ENCODE data around the gene MACROD2.

MACROD2 gene

DNA sequence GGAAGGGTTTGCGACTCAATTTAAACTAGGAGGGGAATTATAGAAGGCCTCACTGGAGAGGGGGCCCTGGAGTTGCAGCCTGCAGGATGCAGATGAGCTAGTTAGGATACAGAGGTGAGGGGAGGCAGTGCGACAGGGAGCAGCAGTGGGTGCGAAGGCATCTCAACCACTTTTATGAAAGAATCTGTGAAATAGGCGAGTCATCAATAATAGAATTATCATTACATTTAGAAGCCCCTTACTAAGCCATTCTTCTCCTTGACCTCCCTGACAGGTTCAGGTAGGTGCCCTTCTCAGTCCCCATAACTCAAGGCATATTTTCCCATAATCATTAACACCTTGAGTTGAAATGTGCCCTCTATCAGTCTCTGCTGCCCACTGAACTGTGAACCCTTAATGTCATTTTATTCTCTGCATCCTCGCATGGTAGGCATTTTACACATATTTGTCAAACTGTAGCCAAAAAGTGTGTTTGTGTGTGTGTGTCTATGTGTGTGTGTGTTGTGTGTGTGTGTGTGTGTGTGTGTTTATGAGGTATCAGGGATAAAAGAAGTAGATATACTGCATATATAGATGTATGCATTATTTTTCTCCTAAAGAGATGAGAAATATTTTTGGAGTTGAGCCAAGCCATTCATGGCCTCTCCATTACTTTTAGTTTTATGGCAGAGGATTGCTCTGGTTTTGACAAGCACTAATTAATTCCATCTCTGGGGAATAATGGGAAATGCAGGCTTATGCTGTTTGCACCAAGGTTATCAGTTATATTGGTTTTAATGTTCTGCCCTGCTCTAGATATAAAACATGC lies 1679.1 kb downstream of the MACROD2 start:
- DNase-seq = no peak

DNA sequence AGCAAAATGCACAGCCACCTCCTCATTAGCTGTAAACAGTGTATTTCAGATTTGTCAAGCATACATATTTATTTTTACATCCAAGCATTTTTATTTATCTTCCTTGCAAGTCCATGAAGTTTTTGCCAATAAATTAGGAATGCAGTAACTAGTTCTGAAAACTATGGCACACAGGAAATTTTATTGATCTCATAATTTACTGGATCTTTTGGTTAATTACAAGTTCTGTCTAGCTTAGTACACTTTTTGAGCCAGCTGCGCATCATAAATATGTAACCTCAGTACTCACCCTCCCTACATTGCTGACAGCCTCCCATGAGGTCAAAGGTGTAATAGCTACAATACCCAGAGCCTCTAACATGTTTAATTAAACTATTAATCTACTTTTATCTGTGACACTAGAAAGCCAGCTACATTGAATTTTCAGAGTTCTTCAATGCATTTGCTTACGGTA lies 1679.8 kb downstream of the MACROD2 start:
- DNase-seq = no peak

DNA sequence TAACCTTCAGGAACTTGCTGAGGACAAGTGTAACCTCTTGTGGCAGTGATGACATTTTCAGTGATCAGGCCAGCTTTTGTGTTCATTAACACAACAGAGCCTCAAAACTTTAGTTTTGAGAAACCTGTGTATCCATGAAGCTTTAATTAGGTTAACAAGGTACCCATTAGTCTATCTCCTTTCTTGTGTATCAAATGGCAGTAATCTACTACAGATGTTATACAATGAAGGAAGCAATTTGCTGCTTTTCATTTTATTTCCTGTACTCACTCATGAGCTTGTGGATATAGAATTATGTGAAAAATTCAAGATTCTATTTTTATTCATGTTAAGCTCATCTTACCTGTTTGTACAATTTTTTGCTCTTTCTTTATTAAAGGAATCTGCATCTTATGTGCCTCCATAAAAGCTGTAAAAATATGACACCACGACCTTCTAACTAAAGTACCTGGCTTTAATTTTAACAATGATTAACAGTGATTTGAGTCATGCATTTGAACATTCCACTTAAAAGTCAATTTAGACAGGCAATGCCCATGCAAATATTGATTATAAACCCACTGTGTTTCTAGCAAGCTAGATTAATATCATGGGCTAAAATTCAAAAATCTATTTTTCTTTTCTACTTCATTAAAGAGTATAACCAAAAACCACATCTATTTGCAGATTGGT lies 1680.6 kb downstream of the MACROD2 start:
- no peak for DNase-seq

DNA sequence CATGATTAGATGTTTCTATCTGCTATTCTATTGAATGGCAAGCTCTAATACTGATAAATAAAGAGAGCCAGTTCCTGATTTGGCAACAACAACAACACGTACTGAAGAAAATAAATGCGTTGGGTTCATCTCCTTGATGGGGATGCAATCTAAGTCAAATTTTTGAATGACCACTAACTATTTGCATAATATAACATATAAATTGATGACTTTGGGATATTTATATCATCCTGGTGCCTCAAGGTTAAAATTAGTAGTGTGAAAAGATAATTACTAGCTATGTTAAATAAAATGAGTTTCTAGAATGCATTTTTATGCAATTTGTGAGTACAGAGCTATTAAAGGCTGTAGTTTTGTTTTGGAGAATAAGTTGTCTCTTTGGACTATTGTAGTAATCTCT lies 1681.5 kb downstream of the MACROD2 start:
- DNase-seq = no peak

DNA sequence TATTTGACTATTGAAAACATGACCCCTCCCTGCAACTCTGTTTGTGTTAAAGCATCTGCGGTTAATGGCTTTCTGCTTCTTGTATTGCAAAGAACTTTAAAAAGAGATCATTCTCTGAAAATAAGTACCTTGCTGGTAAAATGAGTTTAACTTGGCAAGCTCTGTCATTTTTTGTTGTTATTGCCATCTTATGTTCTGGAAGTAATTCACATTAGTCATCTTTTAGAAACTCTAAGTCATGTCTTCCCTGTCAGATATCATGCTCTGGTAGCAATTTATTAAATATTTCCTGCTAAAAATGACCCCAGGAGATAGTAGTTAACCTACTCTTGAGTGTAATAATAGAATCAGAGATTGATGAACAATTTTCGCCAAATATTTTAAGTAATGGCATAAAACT lies 1687.4 kb downstream of the MACROD2 start:
- no peak for DNase-seq

DNA sequence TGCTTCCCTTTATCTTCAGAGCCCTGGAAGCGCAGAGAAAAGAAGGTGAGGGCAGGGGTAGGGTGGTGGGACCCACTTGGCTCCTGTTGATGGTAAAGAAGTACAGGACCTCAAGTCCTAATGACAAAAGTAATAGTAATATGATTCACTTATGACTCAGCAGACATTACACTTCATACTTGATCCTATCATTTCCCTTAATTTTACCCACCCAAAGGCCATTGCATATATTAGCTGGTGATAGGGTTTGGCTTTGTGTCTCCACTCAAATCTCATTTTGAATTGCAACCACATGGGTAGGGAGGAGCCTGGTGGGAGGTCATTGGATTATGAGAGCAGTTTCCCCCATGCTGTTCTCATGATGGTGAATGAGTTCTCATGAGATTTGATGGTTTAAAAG lies 1697.3 kb downstream of the MACROD2 start:
- no peak for DNase-seq

DNA sequence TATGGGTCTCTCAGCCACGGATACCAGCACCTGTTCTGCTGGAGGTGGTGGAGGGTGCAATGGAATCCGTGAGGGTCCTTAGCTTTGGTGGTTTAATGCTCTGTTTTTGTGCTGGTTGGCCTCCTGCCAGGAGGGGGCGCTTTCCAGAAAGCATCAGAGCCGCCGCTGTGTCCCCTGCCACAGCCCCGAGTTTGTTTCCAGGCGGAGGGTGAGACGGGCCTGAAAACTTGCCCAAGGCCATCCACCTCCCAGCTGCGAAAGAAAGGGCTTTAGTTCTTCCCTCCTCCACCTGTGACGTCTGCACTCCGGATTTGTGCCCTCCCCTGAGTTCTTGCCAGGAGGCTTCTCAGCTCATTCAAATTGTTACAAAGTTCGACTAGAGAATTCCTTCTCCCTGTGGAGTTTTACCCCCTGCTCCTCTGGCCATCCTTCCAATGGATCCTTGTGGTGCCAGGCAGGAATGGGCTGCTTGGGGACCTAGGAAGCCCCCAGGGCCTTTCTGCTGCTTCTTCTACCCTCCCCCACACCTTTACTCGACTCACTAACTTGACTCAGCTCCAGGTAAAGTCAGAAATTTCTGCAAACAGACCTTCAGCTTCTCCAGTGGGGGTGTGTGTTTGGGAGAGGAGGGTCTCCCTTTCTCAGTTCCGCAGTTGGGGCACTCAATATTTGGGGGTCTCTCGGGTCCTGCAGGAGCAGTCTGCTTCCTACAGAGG lies 1704.3 kb downstream of the MACROD2 start:
- DNase-seq = no peak

DNA sequence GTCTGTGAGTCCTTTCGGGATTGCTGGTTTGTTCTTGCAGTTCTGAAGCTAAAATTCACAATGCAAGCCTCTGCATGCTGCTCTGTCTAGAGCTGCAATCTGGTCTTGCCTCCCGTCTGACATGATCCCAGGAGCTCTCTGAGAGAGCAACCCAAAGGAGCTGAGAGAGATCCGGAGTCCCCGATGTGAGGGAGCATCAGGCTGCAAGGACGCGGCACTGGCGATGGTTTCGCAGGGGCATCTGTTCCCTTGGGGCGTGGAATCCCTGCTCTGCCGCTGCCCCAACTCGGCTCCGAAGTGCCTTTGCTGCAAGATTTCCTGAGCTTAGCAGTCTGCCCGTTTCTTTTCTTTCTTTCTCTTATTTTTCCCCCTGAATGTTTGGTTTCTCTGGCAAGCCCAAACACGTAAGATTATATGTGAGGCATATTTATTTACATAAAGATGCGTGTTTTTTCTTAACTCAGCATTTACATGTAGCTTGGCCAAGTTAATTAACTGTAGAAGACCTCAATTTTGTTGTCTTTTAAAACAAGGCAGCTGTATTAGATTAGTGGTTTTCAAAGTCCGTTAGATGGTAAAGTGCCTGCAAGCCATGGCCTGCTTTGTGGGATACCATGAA lies 1704.9 kb downstream of the MACROD2 start:
- DNase-seq = no peak

DNA sequence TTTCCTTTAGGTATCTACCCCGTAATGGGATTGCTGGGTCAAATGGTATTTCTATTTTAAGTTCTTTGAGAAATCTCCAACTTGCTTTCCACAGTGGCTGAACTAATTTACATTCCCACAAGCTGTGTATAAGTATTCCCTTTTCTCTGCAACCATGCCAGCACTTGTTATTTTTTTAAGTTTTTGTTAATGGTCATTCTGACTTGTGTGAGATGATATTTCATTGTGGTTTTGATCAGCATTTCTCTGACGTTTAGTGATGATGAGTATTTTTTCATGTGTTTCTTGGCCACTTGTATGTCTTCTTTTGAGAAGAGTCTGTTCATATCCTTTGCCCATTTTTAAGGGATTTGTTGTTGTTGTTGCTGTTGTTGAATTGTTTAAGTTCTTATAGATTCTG lies 1706.8 kb downstream of the MACROD2 start:
- no peak for DNase-seq

DNA sequence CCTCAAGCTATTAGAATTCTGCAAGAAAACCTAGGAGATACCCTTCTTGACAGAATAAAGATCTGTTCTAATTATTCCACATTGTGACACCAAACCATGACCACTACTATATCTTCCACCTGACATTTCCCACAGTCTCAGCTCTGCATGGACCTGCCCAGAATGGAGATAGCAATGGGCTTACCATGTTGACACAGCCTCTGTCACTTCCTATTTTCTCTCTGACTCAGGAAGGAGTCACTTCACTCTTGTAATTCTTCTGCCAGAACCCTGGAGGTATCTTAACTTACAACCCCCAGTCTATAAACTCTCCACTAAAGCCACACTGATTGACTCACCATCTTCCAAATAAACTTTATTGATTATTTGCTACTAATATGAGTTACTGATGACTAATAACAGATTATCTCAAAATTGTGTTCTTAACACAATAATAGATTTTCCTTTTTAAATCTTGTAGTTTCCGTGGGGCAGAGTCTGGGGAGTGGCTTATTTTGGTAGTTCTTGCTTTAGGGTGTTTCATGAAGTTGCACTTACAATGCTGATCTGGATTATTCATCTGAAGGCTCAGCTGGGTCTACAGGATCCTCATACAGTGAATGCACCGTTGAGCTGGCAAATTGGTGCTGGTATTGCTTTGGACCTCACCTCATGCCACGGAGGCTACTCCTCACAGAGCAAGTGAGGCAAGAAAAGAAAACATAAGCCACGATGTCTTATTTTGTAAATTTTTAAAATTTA lies 1708.0 kb downstream of the MACROD2 start:
- DNase-seq = no peak

DNA sequence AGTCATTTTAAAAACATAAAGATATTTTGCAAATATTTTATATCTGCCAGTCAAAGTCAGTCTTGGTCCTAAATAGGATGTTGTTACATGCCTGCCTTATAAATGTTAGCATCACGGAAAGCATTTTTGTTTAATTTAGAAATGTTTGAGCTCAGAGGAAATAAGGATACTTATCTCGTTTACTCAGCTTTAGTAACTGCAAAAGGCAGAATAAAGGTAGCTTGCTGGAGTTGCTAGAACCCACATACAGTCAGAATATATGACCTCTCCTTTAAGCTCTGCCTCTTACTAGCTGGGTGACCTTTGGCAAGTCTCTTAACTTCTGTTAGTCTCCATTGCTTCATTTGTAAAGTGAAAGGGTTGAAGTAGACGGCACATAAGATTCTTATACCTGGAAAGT lies 1710.7 kb downstream of the MACROD2 start:
- no peak for DNase-seq

DNA sequence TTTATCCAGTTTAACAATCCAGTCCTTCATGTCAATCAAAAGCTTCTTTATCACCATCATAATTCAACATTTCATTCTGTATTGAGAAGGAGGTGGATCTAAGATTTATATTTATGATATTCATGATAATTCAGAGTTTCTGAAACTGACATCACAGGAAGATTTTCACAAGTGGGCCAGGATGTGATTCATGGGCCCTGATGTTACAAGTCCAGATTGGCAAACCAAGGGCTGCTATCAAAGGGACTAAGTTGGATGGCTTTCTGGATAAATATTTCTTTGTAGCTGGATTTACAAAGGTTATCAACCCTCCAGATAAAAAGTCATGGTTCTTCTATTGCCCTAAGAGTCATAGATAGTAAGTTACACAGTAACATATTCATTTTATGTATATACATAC lies 1711.4 kb downstream of the MACROD2 start:
- no peak for DNase-seq

DNA sequence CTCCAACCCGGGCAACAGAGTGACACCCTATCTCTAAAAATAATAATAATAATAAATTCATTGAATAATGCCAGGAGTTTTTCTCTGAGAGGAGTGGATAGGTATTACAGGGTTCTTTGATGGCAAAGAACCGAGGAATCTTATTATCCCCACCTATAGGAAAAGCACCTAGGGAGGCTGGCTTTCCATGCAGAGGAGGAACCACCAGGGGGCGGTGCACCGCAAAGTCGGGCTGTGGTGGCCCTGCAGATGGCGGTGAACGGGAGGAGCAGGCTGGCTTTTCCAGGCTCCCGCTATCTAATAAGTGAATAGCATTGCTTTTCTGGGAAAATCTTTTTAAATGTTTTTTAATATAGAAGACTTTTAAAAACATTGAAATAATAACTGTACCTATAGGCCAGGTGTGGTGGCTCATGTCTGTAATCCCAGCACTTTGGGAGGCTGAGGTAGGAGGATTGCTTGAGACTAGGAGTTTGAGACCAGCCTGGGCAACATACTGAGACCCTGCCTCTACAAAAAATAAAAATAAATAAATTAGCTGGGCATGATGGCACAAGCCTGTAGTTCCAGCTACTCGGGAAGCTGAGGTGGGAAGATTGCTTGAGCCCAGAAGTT lies 1713.8 kb downstream of the MACROD2 start:
- DNase-seq = peak; percentile 68

DNA sequence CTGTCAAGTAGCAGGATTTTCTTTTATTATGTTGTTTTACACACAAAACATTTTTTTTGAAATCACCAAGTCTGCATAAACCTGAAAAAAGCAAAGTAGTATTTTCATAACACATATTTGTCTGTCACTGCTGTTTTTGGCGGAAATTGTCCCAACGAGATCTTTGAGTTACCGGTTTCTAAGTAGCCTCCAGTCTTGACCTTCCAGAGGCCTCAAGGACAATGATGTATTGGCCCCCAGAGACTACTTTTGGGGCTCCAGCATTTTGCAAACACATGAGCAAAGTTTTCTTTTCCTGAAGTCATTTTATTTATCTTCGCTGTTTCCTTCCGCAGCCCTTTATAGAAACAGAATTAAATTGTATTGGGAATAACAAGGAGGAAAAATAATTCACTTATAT lies 1715.3 kb downstream of the MACROD2 start:
- DNase-seq = no peak

DNA sequence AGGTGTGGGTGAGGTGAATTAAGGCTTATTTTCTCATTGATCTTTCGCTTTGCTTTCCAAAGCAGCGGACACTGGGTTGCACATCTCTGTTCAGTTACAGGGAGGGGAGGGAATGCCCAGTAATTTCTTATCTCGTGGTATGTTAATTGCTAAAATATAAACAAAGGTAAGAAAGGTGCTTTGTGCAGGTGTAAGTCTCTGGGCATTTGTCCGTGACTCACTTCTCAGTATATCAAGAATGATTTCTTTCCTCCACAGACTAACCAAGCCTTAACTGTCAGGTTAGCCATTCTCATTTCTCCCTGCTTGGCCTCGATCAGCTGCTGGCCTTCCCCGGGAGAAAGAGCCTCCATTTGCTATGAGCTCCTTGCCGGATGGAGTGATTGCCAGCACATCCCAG lies 1715.9 kb downstream of the MACROD2 start:
- no peak for DNase-seq

DNA sequence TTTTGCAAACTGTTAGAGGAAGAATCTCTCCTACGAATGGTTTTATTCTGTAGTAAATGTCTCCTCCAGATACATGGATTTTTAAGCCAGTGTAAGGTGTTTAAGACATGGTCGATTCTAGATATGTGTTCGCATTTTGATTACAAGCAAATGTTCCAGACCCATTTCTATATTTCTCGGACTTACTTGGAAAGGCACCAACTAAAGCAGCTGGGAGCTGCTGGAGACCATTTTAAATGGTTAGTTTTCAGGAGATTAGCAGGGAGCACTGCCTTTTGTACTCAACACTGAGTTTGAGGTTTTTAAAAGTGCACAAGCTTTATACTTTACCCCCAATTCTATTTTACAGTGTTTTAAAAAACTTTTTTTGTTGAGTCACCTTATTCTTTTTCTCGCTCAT lies 1720.9 kb downstream of the MACROD2 start:
- no peak for DNase-seq

DNA sequence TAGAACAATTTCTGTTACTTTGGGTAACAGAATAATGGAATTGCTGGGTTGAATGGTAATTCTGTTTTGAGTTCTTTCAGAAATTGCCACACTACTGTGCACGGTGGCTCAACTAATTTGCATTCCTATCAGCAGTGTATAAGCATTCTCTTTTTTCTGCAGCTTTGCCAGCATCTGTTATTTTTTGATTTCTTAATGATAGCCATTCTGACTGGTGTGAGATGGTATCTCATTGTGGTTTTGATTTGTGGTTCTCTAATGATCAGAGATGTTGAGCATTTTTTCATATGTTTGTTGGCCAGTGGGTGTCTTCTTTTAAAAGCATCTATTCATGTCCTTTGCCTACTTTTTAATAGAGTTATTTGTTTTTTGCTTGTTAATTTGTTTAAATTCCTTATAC lies 1731.1 kb downstream of the MACROD2 start:
- DNase-seq = no peak

DNA sequence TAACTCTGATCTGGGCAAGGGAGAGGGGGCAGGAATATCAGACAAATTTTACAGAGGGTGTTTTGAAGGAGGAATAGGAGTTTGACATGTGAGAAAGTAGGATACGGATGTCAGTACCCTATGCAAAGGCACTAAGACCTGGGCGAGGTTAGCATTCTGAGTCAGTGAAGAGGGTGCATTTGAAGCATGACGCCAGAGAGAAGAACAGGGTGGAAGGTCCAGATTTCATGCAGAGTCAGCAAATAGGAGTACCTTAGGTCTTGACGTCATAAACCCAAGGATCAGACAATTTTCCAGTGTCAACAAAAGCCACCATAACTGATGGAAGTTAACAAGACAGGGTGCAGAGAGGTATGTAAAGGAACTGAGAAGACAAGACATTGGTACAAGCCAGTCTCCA lies 1738.7 kb downstream of the MACROD2 start:
- DNase-seq = no peak

DNA sequence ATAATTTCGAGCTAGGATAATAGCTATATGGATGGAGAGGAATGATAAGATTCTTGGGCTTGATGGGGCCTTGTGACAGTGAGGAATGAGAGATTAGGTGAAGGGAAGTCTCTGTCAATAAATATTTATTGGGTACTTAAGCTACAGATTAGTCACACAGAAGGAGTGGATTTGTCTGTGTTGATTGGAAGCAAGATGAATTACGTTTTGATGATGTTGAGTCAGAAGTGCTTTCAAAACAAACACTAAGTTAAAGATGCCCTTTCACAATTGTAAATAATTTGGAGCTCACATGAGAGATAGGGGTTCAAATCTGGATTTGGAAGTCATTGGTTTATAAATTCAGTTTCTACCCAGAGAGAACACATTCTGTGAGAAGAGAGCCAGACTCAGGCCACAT lies 1743.7 kb downstream of the MACROD2 start:
- DNase-seq = no peak

DNA sequence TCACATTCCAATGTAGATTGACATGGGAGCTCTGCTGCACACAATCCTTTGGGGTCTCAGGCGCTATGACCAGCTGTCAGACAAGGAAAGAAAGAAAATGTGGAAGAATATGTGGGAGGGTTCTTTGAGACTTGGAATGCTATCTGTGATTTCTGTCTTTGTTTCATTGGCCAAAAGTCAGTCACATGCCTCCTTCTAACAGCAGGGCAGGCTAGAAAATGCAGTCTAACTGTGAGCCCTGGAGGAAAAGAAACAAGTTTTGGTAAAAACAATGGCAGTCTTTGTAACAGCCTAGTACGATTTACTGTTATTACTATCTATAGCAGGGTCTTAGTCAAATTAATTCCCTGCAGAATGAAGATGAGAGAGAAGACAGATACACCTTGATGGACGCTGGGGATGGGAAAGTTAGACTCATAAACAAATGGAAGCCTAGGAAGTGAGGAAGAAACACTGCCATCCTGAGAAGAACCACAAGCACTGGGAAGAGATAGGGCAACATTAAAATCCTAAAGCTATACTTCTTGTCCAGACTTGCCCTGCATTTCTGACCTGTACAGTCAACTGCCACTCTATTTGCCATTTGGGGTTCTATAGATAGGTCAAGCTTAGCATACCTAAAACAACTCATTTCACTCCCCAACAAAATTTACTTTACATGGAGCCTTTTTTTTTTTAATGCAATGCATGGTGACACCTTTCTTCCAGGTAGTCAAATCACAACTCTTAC lies 1744.9 kb downstream of the MACROD2 start:
- DNase-seq = no peak

DNA sequence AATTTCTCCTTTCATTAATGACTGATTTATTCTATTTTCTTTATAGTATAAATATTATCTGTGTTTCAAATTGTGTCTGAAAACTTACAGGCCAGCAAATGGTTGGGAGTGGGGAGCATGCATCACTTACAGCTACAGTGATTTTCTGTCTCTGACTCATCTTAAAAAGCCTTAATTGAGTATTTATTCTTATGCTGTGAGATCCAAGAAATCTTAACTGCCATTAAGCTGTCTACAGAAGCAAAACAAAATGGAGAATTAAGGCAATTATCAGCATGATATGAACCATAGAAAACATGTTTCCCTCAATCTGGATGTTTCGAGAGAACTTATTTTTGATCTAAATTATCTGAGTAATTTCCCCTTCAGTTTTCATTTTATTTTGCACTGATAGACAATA lies 1746.8 kb downstream of the MACROD2 start:
- no peak for DNase-seq

DNA sequence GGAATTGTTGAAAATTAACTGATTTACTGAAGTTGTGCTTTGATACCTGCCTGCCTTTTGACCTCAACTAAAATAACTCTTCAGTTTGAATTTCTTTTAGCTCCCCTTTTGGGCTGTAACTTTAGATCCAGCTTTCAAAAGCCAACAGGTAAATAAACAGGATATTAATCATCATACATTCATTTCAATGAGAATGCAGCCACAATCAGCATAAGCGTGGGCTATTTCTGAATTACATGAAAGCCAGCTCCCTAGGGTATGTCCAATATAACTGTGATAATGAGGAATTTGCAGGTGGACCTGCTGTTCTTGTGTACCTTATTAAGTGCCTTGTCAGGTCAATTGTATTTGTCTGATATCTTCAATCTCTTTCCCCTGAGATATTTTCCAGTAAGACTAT lies 1747.3 kb downstream of the MACROD2 start:
- DNase-seq = no peak

Measured in activated effector memory CD4-positive, alpha-beta T cell treated with anti-CD3 and anti-CD28 coated beads, Interleukin-2, amount 50 U/mL, for 16 hours (primary cell).